K562 (cell line): ENCODE measurements around the gene CRIM1. TPM values are rescaled to one million over a fixed set of nuclear protein-coding genes. Genes with fewer than 3 reads are reported as not detected.

ENCODE experiments used
- ATAC-seq: fragments of 200-7000 bp; cut with Tn5 transposase; 3 replicates; pipeline ENCODE4 v1.9.1; 2020; ENCODE audit warnings: moderate library complexity
- BruUV-seq: library from RNA; stranded (reverse); fragments of 400-500 nt; replicated peaks from 2 replicates; lab custom pipeline; 2021; lab: Mats Ljungman, UMichigan
- CTCF ChIA-PET: fragments of 300-600 bp; formaldehyde crosslinking; extraction: SDS; loops from one replicate; lab custom pipeline; 2021; ENCODE audit warnings: low intra/inter-chr PET ratio; lab: Yijun Ruan, JAX
- POLR2A ChIA-PET: fragments of 300-600, 350-650 bp; sonication (Branson Sonifier 250); formaldehyde crosslinking; extraction: SDS; loops from one replicate; lab custom pipeline; 2021; ENCODE audit warnings: antibody characterized with exemption, inconsistent platforms; lab: Yijun Ruan, JAX
- DNase-seq, 4 experiments: peaks; one replicate each; pipeline versions ENCODE4 v3.0.0 to v3.0.0-alpha.2; 2011 to 2018; ENCODE audit warnings: low spot score in 3 of 4, mixed read lengths in 3 of 4; ENCODE audit errors: extremely low read depth in 1 of 4
- FAIRE-seq: peaks from 2 replicates; lab custom pipeline; 2011; peaks lifted over from hg19 to GRCh38; lab: Jason Lieb, UNC
- H2AFZ ChIP-seq: 2 replicates; pipeline ENCODE4 v1.6.0; 2011; ENCODE audit warnings: low read depth, low read length, control low read depth, inconsistent platforms
- H3K27ac ChIP-seq: fragments of 200-600 bp; 3 replicates; pipeline ENCODE4 v1.8.0; 2011; ENCODE audit warnings: low read depth, mild to moderate bottlenecking, control low read depth, inconsistent platforms, low read length, moderate library complexity, mixed read lengths; ENCODE audit errors: extremely low read depth
- H3K27me3 ChIP-seq, 2 experiments: fragments of 300-600 bp in 1 of 2; 2 replicates in 1 of 2; 3 replicates in 1 of 2; pipeline versions ENCODE4 v1.6.0 to v1.8.0; 2011; ENCODE audit warnings: inconsistent platforms in 2 of 2, low read length in 2 of 2, mild to moderate bottlenecking in 1 of 2, mixed read lengths in 1 of 2, moderate library complexity in 1 of 2; ENCODE audit not compliant: control insufficient read depth in 2 of 2, insufficient read depth in 2 of 2
- H3K36me3 ChIP-seq: fragments of 300-600 bp; 3 replicates; pipeline ENCODE4 v1.8.0; 2011; ENCODE audit warnings: mild to moderate bottlenecking, low read length, inconsistent platforms; ENCODE audit not compliant: control insufficient read depth, insufficient read depth
- H3K4me1 ChIP-seq, 2 experiments: fragments of 200-600 bp in 1 of 2; replicated peaks in 1 of 2; 2 replicates in 1 of 2; 3 replicates in 1 of 2; pipeline versions ENCODE4 v1.5.1 to v1.8.0; 2011; ENCODE audit warnings: inconsistent platforms in 2 of 2, low read length in 2 of 2, mild to moderate bottlenecking in 1 of 2, mixed read lengths in 1 of 2, moderate library complexity in 1 of 2; ENCODE audit not compliant: control insufficient read depth in 2 of 2, insufficient read depth in 2 of 2
- H3K4me2 ChIP-seq: 2 replicates; pipeline ENCODE4 v1.6.1; 2011; ENCODE audit warnings: low read length, control low read depth, inconsistent platforms, mixed read lengths; ENCODE audit not compliant: insufficient read depth
- H3K4me3 ChIP-seq: fragments of 200-600 bp; sonication (generic), shearing (Covaris generic); 2 replicates; pipeline ENCODE4 v1.5.1; 2016; ENCODE audit warnings: control low read depth, inconsistent platforms
- H3K79me2 ChIP-seq: fragments of 200-600 bp; 3 replicates; pipeline ENCODE4 v1.8.0; 2011; ENCODE audit warnings: low read length, inconsistent platforms; ENCODE audit not compliant: control insufficient read depth, insufficient read depth
- H3K9ac ChIP-seq, 2 experiments: 2 replicates each; pipeline versions ENCODE4 v1.6.0 to v1.6.1; 2011; ENCODE audit warnings: low read depth in 2 of 2, low read length in 2 of 2, control low read depth in 1 of 2, inconsistent platforms in 1 of 2, mild to moderate bottlenecking in 1 of 2, mixed read lengths in 1 of 2; ENCODE audit not compliant: insufficient read depth in 1 of 2
- H3K9me1 ChIP-seq: one replicate; pipeline ENCODE4 v1.6.0; 2011; ENCODE audit warnings: inconsistent platforms, mild to moderate bottlenecking, low read length, moderate library complexity; ENCODE audit not compliant: control insufficient read depth, insufficient read depth
- H3K9me3 ChIP-seq: replicated peaks from 2 replicates; pipeline ENCODE4 v1.5.1; 2011; ENCODE audit warnings: low read depth, low read length, inconsistent platforms; ENCODE audit not compliant: control insufficient read depth, insufficient read depth
- H4K20me1 ChIP-seq: replicated peaks from 2 replicates; pipeline ENCODE4 v1.6.1; 2011; ENCODE audit warnings: low read length, inconsistent platforms, mixed read lengths; ENCODE audit not compliant: control insufficient read depth, insufficient read depth
- NFIC ChIP-seq: fragments of 450-650 bp; IDR thresholded peaks from 2 replicates; pipeline ENCODE4 v1.6.1; 2017; ENCODE audit warnings: mild to moderate bottlenecking, inconsistent platforms
- WGBS: fragments of 100-300 bp; shearing (Covaris generic); methylation state at CpG from one replicate; pipeline ENCODE4 v1.1.6; 2016; ENCODE audit warnings: low coverage, mixed read lengths; ENCODE audit not compliant: insufficient coverage; ENCODE audit errors: missing lambda C conversion rate; 5-methylcytosine and 5-hydroxymethylcytosine counted together
- in situ Hi-C: fragments of 300-500 bp; cut with MboI; formaldehyde crosslinking; loops from 4 replicates; pipeline ENCODE4 v1.15.0; 2018; ENCODE audit warnings: inconsistent platforms, mixed read lengths
- intact Hi-C: fragments of 100-400 bp; cut with micrococcal nuclease; formaldehyde crosslinking; loops from 2 replicates; pipeline ENCODE4 v1.14.2; 2022
- polyA plus RNA-seq, 8 experiments: library from polyadenylated mRNA; depleted of rRNA in 4 of 8; stranded (reverse) in 5 of 8; unstranded in 3 of 8; fragments of >200 nt; fragmentation: Nextera tagmentation in 2 of 8; fragmentation: Illumina TruSeq in 1 of 8; extraction: Ambion mirVana in 2 of 8; extraction: Trizol in 1 of 8; gene quantifications; 2 replicates each; pipeline versions ENCODE4 v1.2.1 to v1.2.3, GENCODE V29; 2011 to 2014; ENCODE audit warnings: inconsistent platforms in 1 of 8, missing spikeins in 1 of 8
- total RNA-seq, 7 experiments: library from RNA; depleted of rRNA in 6 of 7; stranded (reverse); fragments of >200 nt in 6 of 7; fragmentation: Illumina TruSeq in 2 of 7; extraction: Trizol in 2 of 7; gene quantifications; 2 replicates each; pipeline versions ENCODE4 v1.2.1 to v1.2.3, GENCODE V29; 2011 to 2021; ENCODE audit warnings: low replicate concordance in 1 of 7
- TF ChIP-seq, protein P1 (sequence below): fragments of 250-450 bp; sonication (Bioruptor Pico); IDR thresholded peaks from 2 replicates; pipeline ENCODE4 v1.8.0; 2022; ENCODE audit warnings: inconsistent platforms

Gene CRIM1
- total and polyA plus RNA-seq, 9 of the 15 experiments (the other 6 are each of a cell fraction or from before 2014, with no cell fraction given), result 0.01 to 0.36 (median 0.06) TPM; not detected in 1

DNA sequence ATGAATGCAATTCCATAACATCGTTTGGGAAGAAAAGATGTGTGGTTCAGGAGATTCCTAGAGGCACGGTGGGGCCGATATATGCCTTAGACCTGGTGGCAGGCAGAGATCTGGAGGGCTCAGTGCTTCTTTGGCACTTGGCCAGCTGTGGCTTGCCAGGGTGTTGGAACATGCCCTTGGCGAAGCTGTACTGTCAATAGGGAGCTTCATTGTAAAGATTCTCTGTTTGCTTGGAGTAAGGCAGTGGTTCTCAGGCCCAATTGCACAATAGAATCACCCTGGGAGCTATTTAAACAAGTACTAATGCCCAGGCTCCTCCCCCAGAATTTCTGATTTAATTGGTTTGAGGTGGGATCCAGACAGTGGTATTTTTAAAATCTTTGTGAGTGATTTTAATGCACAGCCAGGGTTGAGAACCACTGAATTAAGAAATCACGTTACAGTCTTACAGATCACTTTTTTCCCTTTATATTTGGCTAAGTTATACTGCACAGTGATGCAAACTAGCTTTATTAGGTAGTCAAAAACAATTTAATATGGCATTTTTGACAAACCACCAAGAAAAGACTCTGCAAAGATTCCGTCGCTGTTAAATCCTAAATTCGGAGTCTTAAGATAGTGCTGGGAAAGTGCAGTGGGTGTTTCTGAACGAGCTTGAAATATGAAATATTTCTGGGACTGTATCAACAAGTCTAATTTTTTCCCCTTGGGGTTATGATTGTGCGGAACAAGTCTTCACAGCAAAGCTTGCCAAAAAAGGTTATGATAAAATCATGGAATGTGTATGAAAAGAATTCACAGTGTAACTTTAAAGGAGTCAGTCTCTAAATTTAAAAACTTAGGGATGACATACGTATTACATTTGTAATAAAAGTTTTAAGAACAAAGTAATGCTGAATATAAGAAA is 78.0 kb downstream of the CRIM1 start:
- Histone ChIP-seq H3K4me3 (no peak overlapping the region), H3K27me3 (no peaks in the 10 kb centered on the region), H3K4me1 (no peaks in the 10 kb centered on the region), H3K27ac (no peak overlapping the region), H3K9me3 (no peaks in the 10 kb centered on the region), H3K36me3 (no peaks in the 10 kb centered on the region), H3K9ac (no peak overlapping the region), H3K9me1 (no peaks in the 10 kb centered on the region), H2AFZ (no peak overlapping the region), H4K20me1 (no peaks in the 10 kb centered on the region), H3K4me2 (no peak overlapping the region), H3K79me2 (no peaks in the 10 kb centered on the region)
- DNase-seq (no peak), ATAC-seq (no peak), FAIRE-seq (no peak)
- WGBS, result 3% methylated on average over 11 of the region's 11 CpGs
- in situ Hi-C loops, result no loop called here
- BruUV-seq, result no TSS peak
- TF ChIP-seq, protein P1, sequence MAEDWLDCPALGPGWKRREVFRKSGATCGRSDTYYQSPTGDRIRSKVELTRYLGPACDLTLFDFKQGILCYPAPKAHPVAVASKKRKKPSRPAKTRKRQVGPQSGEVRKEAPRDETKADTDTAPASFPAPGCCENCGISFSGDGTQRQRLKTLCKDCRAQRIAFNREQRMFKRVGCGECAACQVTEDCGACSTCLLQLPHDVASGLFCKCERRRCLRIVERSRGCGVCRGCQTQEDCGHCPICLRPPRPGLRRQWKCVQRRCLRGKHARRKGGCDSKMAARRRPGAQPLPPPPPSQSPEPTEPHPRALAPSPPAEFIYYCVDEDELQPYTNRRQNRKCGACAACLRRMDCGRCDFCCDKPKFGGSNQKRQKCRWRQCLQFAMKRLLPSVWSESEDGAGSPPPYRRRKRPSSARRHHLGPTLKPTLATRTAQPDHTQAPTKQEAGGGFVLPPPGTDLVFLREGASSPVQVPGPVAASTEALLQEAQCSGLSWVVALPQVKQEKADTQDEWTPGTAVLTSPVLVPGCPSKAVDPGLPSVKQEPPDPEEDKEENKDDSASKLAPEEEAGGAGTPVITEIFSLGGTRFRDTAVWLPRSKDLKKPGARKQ, result no peak
- TF ChIP-seq NFIC, result peak; percentile 68
- ChIA-PET POLR2A (interaction anchor here (0.5 kb wide), 1 partner anchor 66 kb away, joined by 3 read pairs; no protein-coding TSS in a partner anchor), CTCF (no interaction called here)
- intact Hi-C loops, result no loop called here
